Uterus (tissue), 4 donors: ENCODE measurements around the gene CHST13. TPM values are rescaled to one million over a fixed set of nuclear protein-coding genes. Genes with fewer than 3 reads are reported as not detected.
"Not testable (repeated sequence)": the region's sequence is repeated elsewhere in the genome, so short reads cannot be mapped to it uniquely, and the experiment has no call there.

Source experiments
- DNase-seq, 2 donors: peaks; one replicate each; pipeline ENCODE4 v3.0.0-alpha.2; 2019 to 2020
- H3K27ac ChIP-seq, 2 donors: fragments of 200-600 bp; sonication (generic); 1 replicate in 1 of 2; 2 replicates in 1 of 2; pipeline ENCODE4 v1.5.1; 2016 to 2018
- H3K27me3 ChIP-seq, 2 donors: fragments of 200-600 bp; sonication (generic); one replicate each; pipeline ENCODE4 v1.5.1; 2018 to 2019; ENCODE audit warnings: control low read depth in 1 of 2
- H3K36me3 ChIP-seq, 2 donors: fragments of 200-600 bp; sonication (generic); one replicate each; pipeline ENCODE4 v1.5.1; 2019; ENCODE audit warnings: control low read depth in 1 of 2
- H3K4me1 ChIP-seq, 2 donors: fragments of 200-600 bp; sonication (generic); one replicate each; pipeline ENCODE4 v1.5.1; 2018 to 2019; ENCODE audit warnings: control low read depth in 1 of 2
- H3K4me3 ChIP-seq, 2 donors: fragments of 200-600 bp; sonication (generic); 1 replicate in 1 of 2; 2 replicates in 1 of 2; pipeline ENCODE4 v1.5.1; 2018 to 2019; ENCODE audit warnings: mild to moderate bottlenecking in 1 of 2
- H3K9me3 ChIP-seq, 2 donors: fragments of 200-600 bp; sonication (generic); one replicate each; pipeline ENCODE4 v1.5.1; 2019; ENCODE audit warnings: control low read depth in 1 of 2
- CTCF ChIP-seq, 4 experiments: fragments of 200-600 bp in 2 of 4; fragments of 450-650 bp in 2 of 4; sonication (generic) in 2 of 4; IDR thresholded peaks; one replicate each; pipeline ENCODE4 v1.5.1; 2016 to 2019; ENCODE audit warnings: antibody characterized with exemption in 4 of 4, mild to moderate bottlenecking in 2 of 4, moderate library complexity in 1 of 4
- POLR2A ChIP-seq, 2 donors: fragments of 450-650 bp; IDR thresholded peaks; one replicate each; pipeline ENCODE4 v1.6.1; 2016; ENCODE audit warnings: antibody characterized with exemption in 2 of 2, mild to moderate bottlenecking in 1 of 2, moderate library complexity in 1 of 2
- intact Hi-C: fragments of 100-400 bp; cut with DNase I; formaldehyde crosslinking; loops from one replicate; pipeline ENCODE4 v1.15.1; 2023; ENCODE audit warnings: low total_unique reads
- small RNA-seq: library from RNA; depleted of rRNA; stranded (forward); fragments of <200 nt; gene quantifications from one replicate; pipeline ENCODE3, GENCODE V24; 2016
- total RNA-seq, 4 donors: library from RNA; depleted of rRNA in 3 of 4; stranded (reverse); fragments of >200 nt in 3 of 4; gene quantifications; one replicate each; pipeline versions ENCODE4 v1.1.0 to v1.2.4, GENCODE V29; 2014 to 2023
- donor health status: DM: yes; HTN: yes; CAD: no.

Gene CHST13
- total RNA-seq, 4 donors from 2014 or later, result 0.24 to 0.62 TPM; not detected in 2

DNA sequence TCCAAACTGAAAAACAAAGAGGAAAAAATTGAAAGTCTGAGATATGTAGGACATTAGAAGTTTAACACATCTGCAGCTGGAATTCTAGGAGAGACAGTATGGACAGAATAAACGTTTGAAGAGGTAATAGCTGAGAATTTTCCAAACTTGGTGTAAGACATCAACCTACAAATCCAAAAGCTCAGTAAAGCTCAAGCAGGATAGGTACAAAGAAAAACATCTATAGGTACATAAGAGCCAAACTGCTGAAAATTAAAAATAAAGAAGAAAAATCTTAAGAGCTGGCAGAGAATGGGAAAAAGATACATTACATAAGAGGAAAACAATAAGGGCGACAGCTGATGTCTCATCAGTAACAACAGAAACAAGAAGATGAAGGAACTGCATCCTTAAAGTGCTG lies 57.6 kb downstream of the CHST13 start:
- H3K27me3 ChIP-seq, result no peaks in the 10 kb centered on the region
- H3K9me3 ChIP-seq, result no peaks in the 10 kb centered on the region
- H3K36me3 ChIP-seq, result no peaks in the 10 kb centered on the region
- no peak overlapping the region for H3K27ac ChIP-seq
- H3K4me3 ChIP-seq, result no peak overlapping the region
- intact Hi-C loops, result no loop called here
- TF ChIP-seq CTCF (IDR thresholded peaks at IDR 0.05) (no peak), POLR2A (IDR thresholded peaks at IDR 0.05) (no peak)
- H3K4me1 ChIP-seq, result no peaks in the 10 kb centered on the region
- no peak for DNase-seq

GRCh38 chr3:126582311-126582710 lies 58.4 kb downstream of the CHST13 start:
- intact Hi-C loops, result no loop called here
- DNase-seq, result no peak
- no peaks in the 10 kb centered on the region for H3K27me3 ChIP-seq

GRCh38 chr3:126591515-126591914 lies 67.6 kb downstream of the CHST13 start:
- DNase-seq, intact Hi-C loops, H3K4me3 ChIP-seq, H3K4me1 ChIP-seq, H3K27me3 ChIP-seq, H3K9me3 ChIP-seq, H3K36me3 ChIP-seq, H3K27ac ChIP-seq: not testable (repeated sequence)

More at GRCh38 chr3:126582311-126582710, 58.4 kb downstream of the CHST13 start:
- Histone ChIP-seq H3K9me3 (no peaks in the 10 kb centered on the region), H3K36me3 (no peaks in the 10 kb centered on the region), H3K4me1 (no peaks in the 10 kb centered on the region), H3K4me3 (no peak overlapping the region), H3K27ac (no peak overlapping the region)
- TF ChIP-seq CTCF (IDR thresholded peaks at IDR 0.05), result no peak
- no peak for TF ChIP-seq POLR2A (IDR thresholded peaks at IDR 0.05)

Small RNA genes within 50 kb of the gene (small RNA-seq; reads per million reads assigned to genes)
- not detected for gene RNA5SP138

Other genes starting within 250 kb of the CHST13 start
- 10 to 100 TPM in 3 of 4 donors, 1 to 10 TPM in 1; 1.9 to 23.4 (median 18.2) TPM for gene KLF15, start 166.7 kb upstream of the CHST13 start, total RNA-seq
- 1 to 10 TPM in 1 of 4 donors, under 1 TPM in 1, not detected in 2; 0.98 to 2.8 TPM for gene CFAP100, start 129.2 kb upstream of the CHST13 start, total RNA-seq
- gene ZXDC, start 48.3 kb upstream of the CHST13 start, total RNA-seq, result 10 to 100 TPM; 18.5 to 57.9 (median 33.5) TPM
- under 1 TPM in 1 of 4 donors, not detected in 3; 0.07 TPM for gene UROC1, start 6.4 kb upstream of the CHST13 start, total RNA-seq
- gene C3orf22, start 34.8 kb downstream of the CHST13 start, total RNA-seq, result not detected
- 10 to 100 TPM; 13.8 to 31.2 (median 17.8) TPM for gene TXNRD3, start 131.0 kb downstream of the CHST13 start, total RNA-seq
- 10 to 100 TPM in 2 of 4 donors, 1 to 10 TPM in 1, not detected in 1; 6.4 to 14.2 (median 10.3) TPM for gene CHCHD6, start 180.1 kb downstream of the CHST13 start, total RNA-seq